Measurements from ENCODE around the gene CCDC149. TPM values are rescaled to one million over a fixed set of nuclear protein-coding genes. Genes with fewer than 3 reads are reported as not detected.

The CCDC149 gene
- total RNA-seq, 3 donors from 2014 or later (not counting 1 experiment from before 2014, with no cell fraction given) = 0.14 to 0.86 (median 0.43) TPM

DNA sequence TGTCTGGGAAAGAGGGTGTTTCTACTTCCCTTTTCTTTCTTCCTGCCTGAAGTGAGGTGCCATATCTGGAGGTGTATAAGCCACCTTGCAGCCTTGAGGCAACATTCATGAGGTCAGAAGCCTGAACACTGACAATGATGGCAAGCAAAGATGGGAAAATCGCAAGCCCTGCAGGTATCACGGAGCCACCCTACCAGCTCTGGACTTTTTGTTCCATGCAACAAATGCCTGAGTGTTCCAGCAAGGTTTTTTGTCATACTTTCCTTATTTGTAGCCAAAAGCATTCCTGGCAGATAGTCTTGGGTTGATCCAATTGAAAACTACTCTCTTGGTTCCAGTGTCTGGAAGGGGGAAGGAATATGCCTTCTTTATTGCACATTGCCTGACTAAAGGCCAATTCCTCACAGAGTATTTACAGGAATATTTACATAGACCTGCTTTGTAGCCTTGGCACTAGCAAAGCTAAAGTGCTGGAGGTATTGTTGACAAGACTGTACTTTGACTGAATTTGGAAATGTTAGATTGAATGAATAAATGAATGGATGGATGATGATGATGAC is 131.8 kb downstream of the CCDC149 start:
- Histone ChIP-seq H3K4me3 (ENCODE audit: low read length) (no peak overlapping the region), H3K4me1 (ENCODE audit: control insufficient read depth, insufficient read depth, low read length) (no peaks in the 10 kb centered on the region), H3K27ac (ENCODE audit: low read length) (no peak overlapping the region), H3K9me3 (ENCODE audit: control insufficient read depth, insufficient read depth, low read length) (no peaks in the 10 kb centered on the region), H3K27me3 (ENCODE audit: control insufficient read depth, insufficient read depth, low read length) (no peaks in the 10 kb centered on the region), H3K36me3 (ENCODE audit: control insufficient read depth, insufficient read depth, low read length) (no peaks in the 10 kb centered on the region)
- Mint-ChIP-seq H3K27ac (no peak overlapping the region), H3K36me3 (no peaks in the 10 kb centered on the region), H3K9me3 (peaks cover 2 to 4% of the 10 kb centered on the region in 2 donors), H3K27me3 (ENCODE audit: low read depth in 2 of 2) (no peaks in the 10 kb centered on the region), H3K4me1 (no peaks in the 10 kb centered on the region), H3K4me3 (no peak overlapping the region)
- WGBS (ENCODE audit: insufficient coverage) = 91% methylated on average over 2 of the region's 2 CpGs
- intact Hi-C loops (cut with micrococcal nuclease) = no loop called here
- ATAC-seq = no peak
- TF ChIP-seq, protein P1, sequence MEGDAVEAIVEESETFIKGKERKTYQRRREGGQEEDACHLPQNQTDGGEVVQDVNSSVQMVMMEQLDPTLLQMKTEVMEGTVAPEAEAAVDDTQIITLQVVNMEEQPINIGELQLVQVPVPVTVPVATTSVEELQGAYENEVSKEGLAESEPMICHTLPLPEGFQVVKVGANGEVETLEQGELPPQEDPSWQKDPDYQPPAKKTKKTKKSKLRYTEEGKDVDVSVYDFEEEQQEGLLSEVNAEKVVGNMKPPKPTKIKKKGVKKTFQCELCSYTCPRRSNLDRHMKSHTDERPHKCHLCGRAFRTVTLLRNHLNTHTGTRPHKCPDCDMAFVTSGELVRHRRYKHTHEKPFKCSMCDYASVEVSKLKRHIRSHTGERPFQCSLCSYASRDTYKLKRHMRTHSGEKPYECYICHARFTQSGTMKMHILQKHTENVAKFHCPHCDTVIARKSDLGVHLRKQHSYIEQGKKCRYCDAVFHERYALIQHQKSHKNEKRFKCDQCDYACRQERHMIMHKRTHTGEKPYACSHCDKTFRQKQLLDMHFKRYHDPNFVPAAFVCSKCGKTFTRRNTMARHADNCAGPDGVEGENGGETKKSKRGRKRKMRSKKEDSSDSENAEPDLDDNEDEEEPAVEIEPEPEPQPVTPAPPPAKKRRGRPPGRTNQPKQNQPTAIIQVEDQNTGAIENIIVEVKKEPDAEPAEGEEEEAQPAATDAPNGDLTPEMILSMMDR (IDR thresholded peaks at IDR 0.05) = no peak
- no peak for DNase-seq

DNA sequence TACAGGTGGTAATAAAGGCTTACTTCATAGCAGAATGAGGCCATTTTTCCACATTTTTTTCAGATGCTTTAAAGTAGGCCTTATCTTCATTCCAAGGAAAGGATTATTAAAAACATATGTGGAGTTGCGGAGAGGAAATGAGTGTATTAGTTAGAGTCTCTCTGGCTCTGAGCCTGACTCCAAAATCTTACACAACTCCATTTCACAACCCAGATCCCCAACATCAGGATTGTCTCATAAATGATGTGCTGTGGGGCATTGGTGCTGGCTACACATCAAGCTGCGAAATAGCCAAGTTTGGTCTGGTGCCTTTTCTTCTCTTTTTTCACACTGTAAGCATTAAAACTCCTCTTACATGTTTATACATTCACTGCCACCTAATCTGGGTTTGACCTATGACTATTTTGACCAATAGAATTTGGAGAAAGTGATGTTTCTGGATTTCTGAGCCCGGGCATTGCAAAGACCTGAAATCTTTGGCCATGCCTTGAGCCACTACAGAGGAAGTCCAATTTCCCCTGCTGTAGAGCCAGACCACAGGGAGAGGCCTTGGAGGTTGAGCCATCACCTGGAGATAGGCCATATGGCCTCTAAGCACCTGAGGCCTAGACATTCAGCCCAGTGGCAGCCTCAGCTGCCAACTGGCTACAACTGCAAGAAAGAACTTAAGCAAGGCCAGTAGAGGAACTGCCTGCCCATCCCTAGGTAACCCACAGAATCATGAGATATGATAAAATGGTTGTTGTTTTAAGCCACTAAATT is 134.2 kb downstream of the CCDC149 start:
- no peaks in the 10 kb centered on the region for H3K27me3 ChIP-seq (ENCODE audit: control insufficient read depth, insufficient read depth, low read length)
- no peaks in the 10 kb centered on the region for H3K36me3 ChIP-seq (ENCODE audit: control insufficient read depth, insufficient read depth, low read length)
- TF ChIP-seq, protein P1 (IDR thresholded peaks at IDR 0.05) = no peak
- H3K4me1 Mint-ChIP-seq = no peaks in the 10 kb centered on the region
- H3K27ac Mint-ChIP-seq = no peak overlapping the region
- no peaks in the 10 kb centered on the region for H3K27me3 Mint-ChIP-seq (ENCODE audit: low read depth in 2 of 2)
- intact Hi-C loops (cut with micrococcal nuclease) = no loop called here
- DNase-seq (no peak), ATAC-seq (no peak)
- no peak overlapping the region for H3K4me3 ChIP-seq (ENCODE audit: low read length)
- H3K9me3 ChIP-seq (ENCODE audit: control insufficient read depth, insufficient read depth, low read length) = no peaks in the 10 kb centered on the region
- H3K9me3 Mint-ChIP-seq = peaks cover 0 to 1% of the 10 kb centered on the region in 2 donors
- no peaks in the 10 kb centered on the region for H3K4me1 ChIP-seq (ENCODE audit: control insufficient read depth, insufficient read depth, low read length)
- 43% methylated on average over 2 of the region's 3 CpGs for WGBS (ENCODE audit: insufficient coverage)
- H3K4me3 Mint-ChIP-seq = no peak overlapping the region
- no peaks in the 10 kb centered on the region for H3K36me3 Mint-ChIP-seq
- H3K27ac ChIP-seq (ENCODE audit: low read length) = no peak overlapping the region

DNA sequence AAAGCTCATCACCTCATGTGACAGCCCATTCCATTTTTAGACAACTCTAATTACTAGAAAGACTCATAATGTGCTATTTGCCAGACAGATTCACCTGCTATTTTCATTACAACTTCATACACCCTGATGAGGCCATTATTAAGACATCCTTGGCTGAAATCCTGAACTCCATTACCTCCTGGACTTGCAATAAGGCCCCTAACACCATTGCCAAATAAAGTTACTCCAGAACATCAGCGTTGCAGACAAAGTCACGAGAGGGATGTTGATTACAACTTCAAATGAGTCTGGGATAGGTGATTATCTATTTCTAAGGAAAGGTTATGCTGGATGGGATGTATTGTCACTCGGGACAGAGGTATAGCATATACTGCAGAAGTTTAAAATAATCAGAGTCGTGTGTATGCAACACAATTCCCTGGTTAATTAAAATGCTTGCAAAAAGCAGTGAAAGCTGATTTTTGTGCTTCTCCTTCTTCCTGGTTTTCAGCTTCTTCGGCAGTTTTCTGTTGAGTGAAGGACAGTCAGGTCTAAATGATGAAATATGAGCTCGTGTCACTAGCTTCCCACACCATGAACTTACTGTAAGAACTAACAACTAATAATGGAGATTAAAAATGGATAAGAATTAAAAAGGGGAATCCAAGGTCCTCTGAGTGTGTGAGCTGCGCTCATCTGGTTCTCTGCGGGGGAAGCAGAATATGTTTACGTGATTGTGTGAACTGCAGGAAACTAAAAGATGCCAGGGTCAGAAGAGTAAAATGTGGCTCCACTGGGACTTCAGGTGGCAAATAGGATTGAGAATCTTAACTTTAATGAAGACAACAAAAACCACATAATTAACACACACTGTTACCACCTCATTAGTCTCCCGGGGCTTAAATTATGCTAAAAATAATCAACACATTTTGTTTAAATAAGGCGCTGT is 135.0 kb downstream of the CCDC149 start:
- ATAC-seq = no peak
- no peaks in the 10 kb centered on the region for H3K4me1 Mint-ChIP-seq

More for the DNA sequence above, 135.0 kb downstream of the CCDC149 start:
- Histone ChIP-seq H3K4me1 (ENCODE audit: control insufficient read depth, insufficient read depth, low read length) (no peaks in the 10 kb centered on the region), H3K9me3 (ENCODE audit: control insufficient read depth, insufficient read depth, low read length) (no peaks in the 10 kb centered on the region), H3K36me3 (ENCODE audit: control insufficient read depth, insufficient read depth, low read length) (no peaks in the 10 kb centered on the region), H3K4me3 (ENCODE audit: low read length) (no peak overlapping the region), H3K27ac (ENCODE audit: low read length) (no peak overlapping the region), H3K27me3 (ENCODE audit: control insufficient read depth, insufficient read depth, low read length) (no peaks in the 10 kb centered on the region)
- intact Hi-C loops (cut with micrococcal nuclease) = no loop called here
- no peak overlapping the region for H3K27ac Mint-ChIP-seq
- TF ChIP-seq, protein P1 (IDR thresholded peaks at IDR 0.05) = no peak
- WGBS (ENCODE audit: insufficient coverage) = 85% methylated on average over 10 of the region's 11 CpGs
- no peaks in the 10 kb centered on the region for H3K36me3 Mint-ChIP-seq
- no peak for DNase-seq
- no peaks in the 10 kb centered on the region for H3K27me3 Mint-ChIP-seq (ENCODE audit: low read depth in 2 of 2)
- no peak overlapping the region for H3K4me3 Mint-ChIP-seq
- H3K9me3 Mint-ChIP-seq = no peaks in the 10 kb centered on the region
